Measurements from ENCODE around the gene MICA.
"Not testable (repeated sequence)": the region's sequence is repeated elsewhere in the genome, so short reads cannot be mapped to it uniquely, and the experiment has no call there.

DNA sequence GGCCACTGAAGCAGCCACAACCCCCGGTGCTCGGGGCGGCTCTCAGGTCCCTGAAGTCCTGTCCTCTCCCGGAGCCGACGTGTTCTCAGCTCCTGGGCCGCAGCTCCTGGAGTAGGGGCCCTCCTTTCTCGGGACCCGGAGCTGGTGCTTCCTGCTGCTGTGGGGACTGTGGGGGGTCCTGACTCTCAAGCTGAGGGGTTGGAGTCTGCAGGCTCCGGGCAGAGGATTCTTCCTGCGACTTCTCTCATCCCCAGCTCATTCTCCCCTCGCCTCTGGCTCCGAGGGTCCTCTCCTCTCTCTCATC, 618 bp downstream of the MICA start:
- not testable (repeated sequence) for TF ChIP-seq RFX5 (IDR thresholded peaks at IDR 0.05); JUN (IDR thresholded peaks at IDR 0.05); EHMT2 (IDR thresholded peaks at IDR 0.05; ENCODE audit: low read depth); POLR2A (IDR thresholded peaks at IDR 0.05; ENCODE audit: low read length); MYC (IDR thresholded peaks at IDR 0.05; ENCODE audit: borderline replicate concordance, low read length)
- TF ChIP-seq, protein P1, sequence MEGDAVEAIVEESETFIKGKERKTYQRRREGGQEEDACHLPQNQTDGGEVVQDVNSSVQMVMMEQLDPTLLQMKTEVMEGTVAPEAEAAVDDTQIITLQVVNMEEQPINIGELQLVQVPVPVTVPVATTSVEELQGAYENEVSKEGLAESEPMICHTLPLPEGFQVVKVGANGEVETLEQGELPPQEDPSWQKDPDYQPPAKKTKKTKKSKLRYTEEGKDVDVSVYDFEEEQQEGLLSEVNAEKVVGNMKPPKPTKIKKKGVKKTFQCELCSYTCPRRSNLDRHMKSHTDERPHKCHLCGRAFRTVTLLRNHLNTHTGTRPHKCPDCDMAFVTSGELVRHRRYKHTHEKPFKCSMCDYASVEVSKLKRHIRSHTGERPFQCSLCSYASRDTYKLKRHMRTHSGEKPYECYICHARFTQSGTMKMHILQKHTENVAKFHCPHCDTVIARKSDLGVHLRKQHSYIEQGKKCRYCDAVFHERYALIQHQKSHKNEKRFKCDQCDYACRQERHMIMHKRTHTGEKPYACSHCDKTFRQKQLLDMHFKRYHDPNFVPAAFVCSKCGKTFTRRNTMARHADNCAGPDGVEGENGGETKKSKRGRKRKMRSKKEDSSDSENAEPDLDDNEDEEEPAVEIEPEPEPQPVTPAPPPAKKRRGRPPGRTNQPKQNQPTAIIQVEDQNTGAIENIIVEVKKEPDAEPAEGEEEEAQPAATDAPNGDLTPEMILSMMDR (IDR thresholded peaks at IDR 0.05) = not testable (repeated sequence)
